ENCODE data around the gene NRAP. TPM values are rescaled to one million over a fixed set of nuclear protein-coding genes. Genes with fewer than 3 reads are reported as not detected.

NRAP gene
- total and polyA plus RNA-seq, 2 of the 4 experiments (the other 2 are of a cell fraction), result not detected

DNA sequence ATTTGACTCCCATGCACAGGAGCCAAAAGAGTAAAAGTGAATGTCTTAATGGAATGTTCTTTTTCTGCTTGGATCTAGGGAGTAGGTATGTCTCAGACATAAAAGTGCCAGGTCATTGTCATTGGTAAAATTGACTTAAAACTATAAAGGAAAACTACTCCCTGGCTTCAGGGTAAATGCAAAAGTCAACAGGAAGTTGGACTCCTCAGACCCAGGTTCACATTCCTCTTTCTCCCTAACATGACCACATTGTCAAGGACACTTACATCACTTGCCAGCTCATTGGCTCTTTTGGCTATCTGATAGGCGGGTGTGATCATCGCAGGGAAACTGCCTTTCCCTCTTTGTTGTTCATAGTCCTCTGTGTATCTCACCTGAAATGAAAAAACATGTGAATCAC lies 13.7 kb downstream of the NRAP start:
- TF ChIP-seq FOS (IDR thresholded peaks at IDR 0.05; ENCODE audit: low read depth, low read length), result no peak
- TF ChIP-seq CEBPB (IDR thresholded peaks at IDR 0.05; ENCODE audit: low read depth, low read length), result no peak
- no peak for TF ChIP-seq NFE2L2 (IDR thresholded peaks at IDR 0.05; ENCODE audit: low read depth, low read length)
- TF ChIP-seq RFX5 (IDR thresholded peaks at IDR 0.05; ENCODE audit: low read depth, low read length), result no peak
- dilution Hi-C loops (cut with HindIII; ENCODE audit: low sequenced_read_pairs, unreplicated experiment), result no loop called here
- in situ Hi-C loops (cut with MboI; ENCODE audit: low sequenced_read_pairs), result no loop called here

More for the DNA sequence above, 13.7 kb downstream of the NRAP start:
- no peaks in the 10 kb centered on the region for H3K9me3 ChIP-seq (ENCODE audit: control insufficient read depth, insufficient read depth, low read length)
- H2BK120ac ChIP-seq (ENCODE audit: low read depth, low read length), result no peak overlapping the region
- H2AK5ac ChIP-seq (ENCODE audit: low read depth, low read length), result no peak overlapping the region
- no peaks in the 10 kb centered on the region for H3K79me1 ChIP-seq (ENCODE audit: low read depth in 1 of 2, low read length in 2 of 2)
- peaks cover 23% of the 10 kb centered on the region for H3K27me3 ChIP-seq (ENCODE audit: control insufficient read depth, insufficient read depth, low read length)
- no peak overlapping the region for H3K56ac ChIP-seq (ENCODE audit: extremely low read depth, insufficient read depth, low read length)
- no peak overlapping the region for H3K4me3 ChIP-seq (ENCODE audit: insufficient read depth, low read depth, low read length)
- H4K20me1 ChIP-seq (ENCODE audit: insufficient read depth, low read length), result no peaks in the 10 kb centered on the region
- H3K27ac ChIP-seq (ENCODE audit: insufficient read depth, low read length), result no peak overlapping the region
- H2AFZ ChIP-seq (replicated peaks; ENCODE audit: low read length, poor library complexity), result no peak overlapping the region
- H4K5ac ChIP-seq (ENCODE audit: low read depth, low read length), result no peak overlapping the region
- no peak overlapping the region for H3K14ac ChIP-seq (replicated peaks; ENCODE audit: low read depth, low read length)
- ATAC-seq (ENCODE audit: low read depth) (no peak), DNase-seq (no peak)
- no peak overlapping the region for H3K4me2 ChIP-seq (ENCODE audit: low read depth, low read length)
- H2AK9ac ChIP-seq (replicated peaks; ENCODE audit: low read depth, low read length, poor library complexity), result no peak overlapping the region
- no peak overlapping the region for H3K9ac ChIP-seq (ENCODE audit: low read depth, low read length)
- H3K23ac ChIP-seq (ENCODE audit: low read depth, low read length), result no peak overlapping the region
- ChIA-PET CTCF (no interaction called here), POLR2A (ENCODE audit: unreplicated experiment) (no interaction called here)
- no peak overlapping the region for H2BK20ac ChIP-seq (ENCODE audit: low read depth, low read length)
- no peak overlapping the region for H2BK5ac ChIP-seq (ENCODE audit: low read depth, low read length, poor library complexity, severe bottlenecking)
- H3K4me1 ChIP-seq (ENCODE audit: control insufficient read depth, insufficient read depth, low read length), result no peaks in the 10 kb centered on the region
- H4K8ac ChIP-seq (ENCODE audit: low read depth in 2 of 2, low read length in 2 of 2), result no peak overlapping the region
- no peaks in the 10 kb centered on the region for H3K9me1 ChIP-seq (ENCODE audit: insufficient read depth, low read length)
- intact Hi-C loops (cut with micrococcal nuclease), result no loop called here
- H3K18ac ChIP-seq (ENCODE audit: low read depth, low read length), result no peak overlapping the region
- WGBS, 2 experiments (ENCODE audit: extremely low coverage in 2 of 2, insufficient read length in 1 of 2), result no CpG with 5 or more reads among the region's 2 CpGs
- BruUV-seq (replicated peaks), result no TSS peak
- H3K36me3 ChIP-seq (ENCODE audit: control insufficient read depth, insufficient read depth, low read length), result no peaks in the 10 kb centered on the region
- H3K4ac ChIP-seq (ENCODE audit: low read depth, low read length), result no peak overlapping the region
- H2BK15ac ChIP-seq (ENCODE audit: low read depth, low read length), result no peak overlapping the region
- no peak overlapping the region for H4K91ac ChIP-seq (ENCODE audit: insufficient read depth, low read depth, low read length)
